DMS79 treated with DMSO at 0.1 percent for 48 hours (cell line): ENCODE results near the gene BTLA.
"Not testable (repeated sequence)": the region's sequence is repeated elsewhere in the genome, so short reads cannot be mapped to it uniquely, and the experiment has no call there.

Experiments
- DNase-seq: peaks from one replicate; lab custom pipeline; 2025; lab: John Stamatoyannopoulos, UW

BTLA gene

DNA sequence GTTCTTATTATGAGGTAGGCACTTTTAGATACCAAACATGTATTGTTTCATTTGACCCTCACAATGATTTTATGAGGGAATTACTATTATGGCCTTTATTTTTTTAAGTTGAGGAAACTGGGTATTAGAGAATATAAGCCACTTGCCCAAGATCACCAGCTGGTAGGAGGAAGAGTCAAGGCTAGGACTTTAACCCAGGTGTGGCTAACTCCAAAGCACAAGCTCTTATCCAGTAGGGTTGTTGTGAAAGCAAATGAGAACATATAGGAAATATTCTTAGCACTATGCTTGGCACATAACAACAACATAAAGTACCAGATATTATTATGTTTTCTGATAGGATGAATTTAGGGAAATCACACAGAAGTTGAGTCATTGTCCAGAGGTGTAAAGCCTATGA, 7.9 kb downstream of the BTLA start:
- DNase-seq = no peak

DNA sequence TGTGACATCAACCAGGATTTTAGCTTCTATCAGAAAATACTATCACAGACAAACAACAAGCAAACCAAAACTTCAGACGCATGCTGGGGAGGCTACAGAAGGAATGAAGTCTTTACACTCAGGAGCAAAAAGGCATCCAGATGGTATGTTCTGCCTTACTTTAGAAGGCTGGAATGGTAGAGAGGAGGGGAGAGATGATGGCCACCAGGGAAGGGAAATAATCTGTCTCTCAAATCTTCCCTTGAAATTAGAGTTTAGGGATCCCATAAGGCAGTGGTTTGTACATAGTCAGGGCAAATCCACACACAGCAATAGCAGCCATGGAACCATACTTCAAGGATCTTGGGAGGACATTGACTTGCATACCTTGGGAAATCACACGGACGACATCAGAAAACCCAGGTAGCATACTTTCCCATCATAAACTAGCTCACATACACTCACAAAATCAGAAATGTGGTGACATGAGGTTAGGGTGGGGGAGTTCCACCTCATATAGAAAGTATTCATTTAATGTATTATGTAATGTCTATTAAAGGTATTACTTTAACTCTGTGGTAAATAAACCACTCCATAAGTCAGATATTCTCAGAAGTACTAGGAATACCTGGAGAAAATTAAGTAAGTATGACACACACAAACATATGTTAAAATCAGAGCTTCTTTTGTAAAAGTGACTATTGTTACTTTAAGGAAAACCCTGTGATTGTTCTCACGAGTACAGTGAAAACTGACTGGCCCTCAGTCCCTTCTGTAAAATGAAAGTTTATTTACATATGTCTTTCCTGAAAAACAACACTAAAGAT, 9.4 kb downstream of the BTLA start:
- no peak for DNase-seq

DNA sequence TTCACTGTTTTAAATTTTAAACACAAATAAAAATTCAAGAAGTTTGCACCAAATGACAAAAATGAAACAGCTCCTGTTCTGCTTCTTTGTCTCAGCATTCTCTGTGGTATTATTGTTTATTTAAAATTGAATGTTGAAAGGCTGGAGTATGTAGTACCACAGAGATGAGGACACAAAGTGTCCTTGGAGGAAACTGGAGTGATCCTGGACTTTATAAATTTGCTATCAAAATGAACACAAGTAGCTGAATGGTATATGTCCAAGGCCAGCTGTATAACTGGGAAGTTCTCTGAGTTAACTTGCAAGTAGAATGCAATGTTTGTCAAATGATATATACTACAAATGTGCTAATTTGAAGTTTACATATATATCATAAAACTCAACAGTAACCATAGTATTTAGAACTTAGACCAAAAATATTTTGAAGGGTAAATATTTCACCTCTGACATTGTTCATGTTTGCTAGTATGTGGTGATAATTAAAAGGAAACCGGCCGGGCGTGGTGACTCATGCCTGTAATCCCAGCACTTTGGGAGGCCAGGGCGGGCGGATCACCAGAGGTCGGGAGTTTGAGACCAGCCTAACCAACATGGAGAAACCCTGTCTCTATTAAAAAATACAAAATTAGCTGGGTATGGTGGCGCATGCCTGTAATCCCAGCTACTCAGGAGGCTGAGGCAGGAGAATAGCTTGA, 12.3 kb downstream of the BTLA start:
- no peak for DNase-seq

DNA sequence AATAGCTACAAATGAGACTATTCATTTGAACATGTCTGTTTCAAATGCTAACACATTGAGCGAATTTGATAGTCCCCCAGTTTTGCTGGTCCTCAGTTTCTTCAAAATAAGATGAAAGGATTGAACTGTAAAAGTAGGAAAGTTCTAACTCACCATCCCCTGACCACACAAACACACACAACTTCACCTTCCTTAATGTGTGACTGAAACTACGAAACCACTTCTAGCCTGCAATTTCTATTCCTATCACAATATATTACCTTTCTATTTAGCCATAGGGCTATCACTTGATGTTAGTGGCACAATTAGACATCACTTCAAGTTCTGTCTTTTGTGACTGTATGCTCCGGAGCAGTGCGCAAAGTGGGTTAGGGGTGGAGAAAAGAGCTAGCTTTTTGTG, 14.9 kb downstream of the BTLA start:
- no peak for DNase-seq

DNA sequence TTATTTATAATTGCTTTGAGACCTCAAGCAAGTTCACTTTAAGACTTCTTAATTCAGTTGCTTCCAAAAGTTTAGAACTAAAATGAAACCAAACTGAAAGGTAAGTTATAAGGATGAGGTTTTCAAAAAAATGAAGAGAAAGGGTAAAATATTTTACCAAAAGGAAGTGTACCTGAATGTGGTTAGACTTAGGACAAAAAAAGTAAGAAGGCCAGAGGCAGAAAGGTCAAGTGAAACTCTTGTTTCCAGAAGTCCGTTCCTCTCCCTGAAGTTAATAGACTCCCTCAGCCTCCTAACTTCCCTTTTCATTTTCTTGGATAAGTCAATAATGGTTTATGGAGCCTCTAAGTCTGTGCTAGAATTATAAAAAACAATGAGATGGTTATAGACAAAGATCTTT, 16.6 kb downstream of the BTLA start:
- no peak for DNase-seq

DNA sequence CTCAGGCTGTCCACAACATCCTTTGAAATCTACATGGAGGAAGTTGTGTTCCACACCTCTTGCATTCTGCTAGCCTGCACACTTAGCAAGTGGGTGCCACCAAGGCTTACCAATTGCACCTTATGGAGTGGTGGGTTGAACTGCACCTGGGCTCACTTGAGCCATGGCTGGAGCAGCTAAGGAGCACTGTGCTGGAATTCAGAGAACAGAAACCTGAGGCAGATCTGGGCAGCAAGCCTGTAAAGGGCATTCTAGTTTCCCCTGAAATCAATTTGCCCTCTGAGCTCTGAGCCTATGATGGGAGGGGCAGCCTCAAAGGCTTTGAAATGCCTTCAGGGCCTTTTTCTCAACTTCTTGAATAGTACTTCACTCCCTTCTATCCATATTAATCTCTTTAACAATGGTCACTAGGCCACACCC, 18.0 kb downstream of the BTLA start:
- DNase-seq = no peak

DNA sequence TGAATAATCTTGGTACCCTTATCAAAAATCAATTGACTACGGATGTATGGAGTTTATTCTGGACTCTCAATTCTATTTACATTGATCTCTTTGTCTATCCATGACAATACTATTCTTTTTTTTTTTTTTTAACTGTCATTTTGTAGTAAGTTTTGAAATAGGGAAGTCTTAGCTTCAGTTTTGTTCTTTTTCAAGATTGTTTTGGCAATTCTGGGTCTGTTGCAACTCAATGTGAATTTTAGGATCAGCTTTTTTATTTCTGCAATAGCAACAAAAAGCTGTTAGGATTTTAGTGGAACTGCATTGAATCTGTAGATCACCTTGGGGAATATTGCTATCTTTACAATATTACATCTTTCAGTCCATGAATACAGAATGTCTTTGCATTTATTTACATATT, 21.4 kb downstream of the BTLA start:
- DNase-seq = no peak

DNA sequence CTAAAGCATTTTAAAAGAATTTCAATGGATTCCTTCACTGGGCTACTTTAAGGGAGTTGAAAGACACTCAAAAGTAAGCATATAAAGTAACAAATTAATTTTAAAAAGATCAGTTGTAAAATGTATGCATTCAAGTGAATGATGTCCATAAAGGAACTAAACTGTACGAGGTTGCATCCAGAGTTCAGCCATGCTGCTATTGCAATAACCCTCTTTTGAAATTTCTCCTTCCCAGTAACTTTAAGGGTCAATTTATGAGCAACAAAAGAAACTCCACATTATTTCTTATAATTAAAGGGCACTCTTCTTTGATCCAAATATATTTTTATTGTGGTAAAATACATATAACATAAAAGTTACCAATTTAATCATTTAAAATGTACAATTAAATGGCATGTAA, 22.9 kb downstream of the BTLA start:
- no peak for DNase-seq

DNA sequence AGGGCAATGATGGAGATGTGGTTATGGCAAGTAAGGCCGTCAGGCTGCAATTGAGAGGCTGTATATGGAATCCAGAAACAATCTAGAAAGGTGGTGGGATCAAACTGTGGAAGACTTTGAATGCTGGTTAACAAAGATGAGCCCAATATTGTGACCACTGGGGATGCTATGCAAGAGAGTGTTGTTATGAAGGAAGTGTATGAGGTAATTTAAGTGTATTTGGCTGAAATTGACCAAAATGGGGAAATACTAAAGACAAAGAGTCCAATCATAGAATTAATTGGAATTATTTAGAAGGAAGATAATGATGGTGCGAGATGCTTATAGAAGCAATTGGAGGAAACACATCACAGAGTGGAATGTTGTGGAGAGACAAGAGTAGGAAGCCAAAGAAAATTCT, 24.5 kb downstream of the BTLA start:
- DNase-seq = no peak

DNA sequence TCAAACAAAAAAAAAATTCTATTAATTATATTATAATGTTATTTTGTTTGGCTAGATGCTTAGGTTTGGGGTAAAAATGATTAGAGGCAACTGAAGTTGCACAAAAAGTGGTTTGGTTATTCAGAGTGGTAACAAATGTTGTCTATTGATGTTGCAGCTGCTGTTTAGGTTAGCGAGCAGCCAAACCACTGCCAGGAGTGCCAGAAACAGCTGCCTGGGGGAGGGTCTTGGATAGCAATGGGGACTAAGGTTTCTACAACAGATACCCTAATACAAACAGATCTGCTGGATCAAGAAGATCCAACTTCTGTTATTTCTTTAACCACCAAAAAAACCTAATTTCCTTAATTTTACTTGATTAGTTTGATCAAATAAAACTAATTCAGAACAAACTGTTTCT, 26.6 kb downstream of the BTLA start:
- no peak for DNase-seq

DNA sequence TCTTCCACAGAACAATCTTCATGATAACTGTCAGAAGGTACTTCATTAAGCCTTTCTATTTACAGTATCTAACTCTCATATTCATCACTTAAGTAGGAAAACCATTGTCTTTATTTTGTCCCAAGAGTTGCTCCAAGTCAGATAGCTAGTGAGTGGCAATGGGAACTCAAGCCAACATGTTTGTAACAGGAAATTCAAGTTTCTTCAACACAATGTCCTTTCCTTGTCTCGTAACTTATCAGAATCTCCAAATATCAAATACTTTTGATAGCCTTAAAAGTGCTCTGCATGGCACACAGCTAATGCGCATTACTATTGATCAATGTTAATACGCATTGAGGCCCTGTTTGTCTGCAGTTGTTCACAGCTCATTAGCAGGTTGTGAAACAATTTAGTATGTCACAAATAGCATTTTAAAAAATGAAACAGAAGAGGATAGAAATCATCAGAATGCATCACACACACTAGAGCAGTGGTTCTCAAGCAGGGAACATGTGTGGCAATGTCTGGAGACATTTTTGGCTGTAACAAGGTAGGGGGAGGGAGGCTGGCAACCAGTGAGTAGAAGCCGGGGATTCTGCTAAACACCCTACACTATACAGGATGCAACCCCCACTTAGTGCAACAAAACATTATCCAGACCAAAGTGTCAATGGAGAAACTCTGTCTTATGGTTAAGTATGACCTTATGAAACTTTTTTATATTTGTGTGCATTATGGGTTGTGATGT, 27.5 kb downstream of the BTLA start:
- no peak for DNase-seq

DNA sequence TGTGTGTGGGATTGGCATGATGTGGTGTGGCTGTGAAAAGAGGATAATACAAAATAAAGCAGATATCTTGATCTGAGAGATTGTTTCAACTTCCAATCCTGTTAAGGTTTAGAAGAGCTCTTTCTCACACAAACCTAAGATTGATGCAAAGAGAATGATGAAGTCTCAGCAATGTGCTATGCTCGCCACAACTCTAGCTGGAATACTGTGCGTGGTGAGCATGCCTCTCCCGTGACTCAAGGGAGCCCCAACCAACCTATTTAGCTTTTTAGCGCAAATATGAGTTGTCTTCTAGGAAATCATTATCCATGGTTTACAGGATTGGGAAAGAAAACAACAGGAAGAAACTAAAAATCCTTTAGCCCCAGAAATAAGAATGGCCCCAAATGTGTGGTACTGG, 28.5 kb downstream of the BTLA start:
- DNase-seq = no peak

DNA sequence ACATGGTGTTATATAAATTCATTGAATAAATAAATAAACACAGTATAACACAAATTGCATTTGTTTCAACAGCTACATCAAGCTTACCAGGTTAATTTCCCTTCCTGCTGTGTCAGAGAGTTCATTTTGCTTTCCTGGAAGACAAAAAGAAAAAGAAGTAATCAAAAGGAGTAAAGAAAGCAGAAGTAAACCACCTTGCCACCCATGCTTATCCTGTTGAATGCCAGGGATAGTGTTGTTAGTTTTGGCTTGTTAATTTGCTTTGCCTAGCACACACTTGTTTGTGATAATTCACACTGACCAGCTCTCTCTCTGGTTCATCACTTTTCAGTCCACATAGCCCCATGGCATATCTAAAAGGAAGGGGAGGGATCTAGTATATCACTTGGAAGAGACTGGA, 29.6 kb downstream of the BTLA start:
- DNase-seq = no peak

DNA sequence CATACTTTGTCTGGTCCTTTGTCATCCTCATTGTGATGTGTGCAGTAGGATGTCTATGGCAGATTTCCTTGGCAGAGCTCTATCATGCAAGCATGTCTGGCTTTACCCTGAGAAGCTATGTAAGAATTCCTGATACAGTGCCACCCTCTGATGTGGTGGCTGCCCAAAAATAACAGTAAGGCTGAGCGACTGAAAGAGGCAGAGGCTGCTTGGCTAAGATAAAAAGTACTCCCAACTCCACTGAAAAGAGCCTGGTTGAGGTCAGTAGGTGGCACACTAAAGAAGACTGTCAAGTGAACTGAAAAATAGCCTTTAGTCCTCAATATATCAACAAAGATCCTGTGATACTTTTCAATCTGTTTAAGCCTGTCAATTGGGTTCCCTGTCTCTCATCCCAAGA, 31.7 kb downstream of the BTLA start:
- no peak for DNase-seq

DNA sequence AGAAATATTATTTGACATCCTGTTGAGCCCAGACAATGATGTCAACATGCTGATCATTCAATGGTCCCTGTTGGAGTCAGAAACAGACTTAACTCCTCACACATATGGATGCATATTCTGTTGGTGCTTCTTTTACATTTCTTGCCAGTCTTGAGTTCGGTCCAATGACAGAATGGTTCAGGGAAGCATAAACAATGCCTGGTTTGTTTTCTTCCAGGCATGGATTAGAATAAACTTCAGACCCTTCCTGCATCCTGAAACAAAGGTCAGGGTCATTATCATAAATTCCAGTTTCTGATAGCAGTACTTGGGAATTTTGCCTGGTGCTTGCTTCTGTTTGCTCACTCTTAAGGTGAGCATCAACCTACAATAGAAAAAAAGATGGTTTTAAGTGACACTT, 33.3 kb downstream of the BTLA start:
- DNase-seq = no peak

DNA sequence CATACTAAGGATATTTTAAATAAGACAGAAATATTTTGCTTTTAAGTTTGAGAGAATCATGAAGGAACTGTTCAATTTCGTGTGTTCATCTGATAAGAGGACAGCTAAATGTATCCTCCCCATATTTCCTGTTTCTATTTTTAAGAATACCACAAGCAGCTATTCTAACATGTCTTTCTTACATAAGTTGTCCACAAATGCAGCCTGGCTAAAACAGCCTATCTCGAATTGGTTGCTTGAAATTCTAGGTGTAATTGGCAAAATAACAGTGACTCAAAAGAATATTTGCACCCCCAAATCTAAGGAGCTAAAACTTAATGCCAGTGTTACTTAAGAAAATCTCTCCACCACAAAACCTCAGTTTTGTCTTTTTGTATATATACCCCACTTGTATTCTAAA, 35.0 kb downstream of the BTLA start:
- DNase-seq = no peak

DNA sequence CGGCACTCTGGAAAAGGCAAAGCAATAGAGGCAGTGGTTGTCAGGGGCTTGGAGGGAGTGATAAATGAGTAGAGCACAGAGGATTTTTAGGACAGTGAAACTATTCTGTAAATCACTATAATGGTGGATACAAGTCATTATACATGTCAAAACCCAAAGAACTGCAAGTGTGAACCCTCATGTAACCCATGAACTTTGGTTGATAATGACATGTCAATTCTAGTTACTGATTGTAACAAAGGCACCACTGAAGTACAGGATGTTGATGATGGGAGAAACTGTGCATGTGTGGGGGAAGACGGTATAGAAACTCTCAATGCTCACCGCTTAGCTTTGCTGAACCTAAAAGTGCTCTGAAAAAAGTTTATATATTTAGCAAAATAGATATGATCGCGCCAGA, 36.0 kb downstream of the BTLA start:
- DNase-seq = no peak

DNA sequence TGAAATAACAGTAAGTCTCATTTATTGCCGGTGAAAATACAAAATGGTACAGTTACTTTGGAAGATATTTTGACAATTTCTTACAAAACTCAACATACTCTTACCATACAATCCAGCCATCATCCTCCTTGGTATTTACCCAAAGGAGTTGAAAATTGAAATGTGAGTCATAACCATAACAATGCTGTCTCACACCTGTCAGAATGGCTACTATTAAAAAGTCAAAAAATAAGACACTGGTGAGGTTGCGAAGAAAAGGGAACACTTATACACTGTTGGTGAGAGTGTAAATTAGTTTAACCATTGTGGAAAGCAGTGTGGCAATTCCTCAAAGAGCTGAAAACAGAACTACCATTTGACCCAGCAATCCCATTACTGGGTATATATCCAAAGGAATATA, 37.5 kb downstream of the BTLA start:
- DNase-seq = not testable (repeated sequence)

DNA sequence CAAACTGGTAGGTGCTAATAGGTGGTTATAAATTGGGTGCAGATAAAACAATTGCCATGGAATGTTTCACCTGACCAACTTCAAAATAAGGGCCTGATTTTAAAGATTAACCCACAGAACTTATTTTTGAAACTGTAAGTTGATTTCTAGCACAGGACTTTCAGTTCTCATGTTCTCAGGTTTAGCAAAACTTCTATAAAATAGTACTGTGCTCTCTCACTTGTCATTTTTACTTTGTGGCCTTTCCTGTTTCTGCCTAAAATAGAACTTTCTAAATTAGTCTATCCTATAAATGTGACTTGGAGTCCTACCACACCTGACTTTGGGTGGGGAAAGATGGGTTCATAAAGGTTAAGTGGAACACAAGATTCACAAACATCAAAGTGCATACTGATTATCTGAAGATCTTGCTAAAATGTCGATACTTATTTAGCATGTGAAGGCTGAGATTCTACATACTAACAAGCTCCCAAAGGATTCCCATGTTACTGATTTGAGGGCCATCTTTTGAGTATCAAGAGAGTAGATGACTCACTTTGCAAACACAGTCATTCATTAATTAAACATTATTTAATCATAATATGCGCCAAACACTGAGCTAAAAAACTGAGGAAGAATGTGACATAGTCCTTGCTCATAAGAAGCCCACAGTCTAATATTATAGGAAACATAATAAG, 38.6 kb downstream of the BTLA start:
- DNase-seq = no peak

DNA sequence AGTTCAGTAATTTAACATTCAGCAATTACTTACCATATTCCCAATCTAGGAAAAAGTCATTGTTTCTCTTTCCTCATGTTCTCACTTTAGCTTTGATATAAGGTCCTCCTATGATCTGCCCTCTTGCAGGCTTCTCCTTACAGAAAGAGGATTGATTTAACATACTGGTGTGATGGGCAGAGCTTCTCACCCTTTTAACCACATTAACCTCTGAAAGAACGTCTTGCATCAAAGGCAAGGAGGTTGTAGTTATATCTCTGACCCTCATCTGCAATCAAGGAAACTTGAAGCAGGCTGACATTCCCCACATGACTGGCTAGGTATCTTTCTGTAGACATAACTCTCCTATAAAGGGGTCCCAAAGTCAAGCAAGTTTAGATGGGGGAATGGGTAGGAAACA, 39.5 kb downstream of the BTLA start:
- DNase-seq = no peak

DNA sequence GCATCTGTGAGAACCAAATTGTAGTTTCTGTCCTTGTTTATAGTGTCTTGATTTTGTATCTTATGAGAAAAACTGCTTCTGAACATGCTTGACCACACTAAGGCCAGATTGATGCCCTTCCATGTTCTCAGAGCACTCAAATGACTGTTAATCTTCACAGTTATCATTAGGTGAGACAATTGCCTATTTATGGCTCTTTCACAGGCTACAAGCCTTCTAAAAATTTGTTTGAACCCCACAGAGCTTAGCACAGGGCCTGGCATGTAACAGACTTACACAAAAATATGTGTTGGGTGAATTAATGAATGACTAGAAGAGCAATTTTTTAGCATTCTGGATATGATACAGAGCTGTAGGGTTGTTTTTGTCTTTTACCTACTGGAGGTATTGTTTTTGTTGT, 43.1 kb downstream of the BTLA start:
- DNase-seq = no peak

DNA sequence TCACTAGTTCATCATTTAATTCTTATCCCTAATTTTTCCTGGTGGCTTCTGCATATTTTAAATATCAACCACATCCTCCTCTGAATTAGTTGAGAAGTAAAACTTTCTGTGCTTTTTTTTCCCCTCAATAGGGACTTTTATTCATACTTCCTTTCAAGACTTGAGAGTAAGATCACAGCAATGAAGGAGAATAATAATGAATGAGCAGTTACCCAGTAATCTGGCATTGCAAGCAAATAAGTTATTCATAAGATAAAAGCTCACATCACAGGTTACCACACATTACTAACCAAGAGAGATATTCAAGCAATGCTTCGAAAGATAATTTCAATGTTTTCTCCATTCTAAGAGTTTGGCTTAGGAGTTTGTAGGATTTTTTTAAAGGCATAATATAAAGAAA, 50.3 kb downstream of the BTLA start:
- no peak for DNase-seq

DNA sequence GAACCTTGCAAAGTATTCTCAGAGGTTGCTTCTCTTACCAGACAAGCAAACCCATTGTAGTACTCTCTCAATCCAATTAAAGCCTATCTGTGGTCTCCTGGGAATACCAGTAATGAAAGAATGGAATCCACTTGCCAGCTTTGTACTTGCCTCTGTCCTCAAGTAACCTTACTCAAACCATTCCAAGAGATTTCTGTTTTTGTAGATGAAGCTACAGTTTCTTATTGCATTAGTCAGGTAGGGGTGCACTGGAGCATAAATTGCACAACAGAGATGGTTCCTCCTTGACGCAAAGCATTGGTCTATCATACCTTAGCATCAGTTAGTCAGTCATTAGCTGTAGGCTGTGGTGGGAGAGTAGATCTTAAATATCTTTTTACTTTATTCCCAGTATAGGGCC, 52.9 kb downstream of the BTLA start:
- DNase-seq = no peak
